Kasumi-1 (cell line): Measurements from ENCODE around the gene KLC4.
"Not testable (repeated sequence)": the region's sequence is repeated elsewhere in the genome, so short reads cannot be mapped to it uniquely, and the experiment has no call there.

Experiments
- DNase-seq, 2 experiments: peaks; one replicate each; lab custom pipeline; 2025; lab: John Stamatoyannopoulos, UW

The KLC4 gene

DNA sequence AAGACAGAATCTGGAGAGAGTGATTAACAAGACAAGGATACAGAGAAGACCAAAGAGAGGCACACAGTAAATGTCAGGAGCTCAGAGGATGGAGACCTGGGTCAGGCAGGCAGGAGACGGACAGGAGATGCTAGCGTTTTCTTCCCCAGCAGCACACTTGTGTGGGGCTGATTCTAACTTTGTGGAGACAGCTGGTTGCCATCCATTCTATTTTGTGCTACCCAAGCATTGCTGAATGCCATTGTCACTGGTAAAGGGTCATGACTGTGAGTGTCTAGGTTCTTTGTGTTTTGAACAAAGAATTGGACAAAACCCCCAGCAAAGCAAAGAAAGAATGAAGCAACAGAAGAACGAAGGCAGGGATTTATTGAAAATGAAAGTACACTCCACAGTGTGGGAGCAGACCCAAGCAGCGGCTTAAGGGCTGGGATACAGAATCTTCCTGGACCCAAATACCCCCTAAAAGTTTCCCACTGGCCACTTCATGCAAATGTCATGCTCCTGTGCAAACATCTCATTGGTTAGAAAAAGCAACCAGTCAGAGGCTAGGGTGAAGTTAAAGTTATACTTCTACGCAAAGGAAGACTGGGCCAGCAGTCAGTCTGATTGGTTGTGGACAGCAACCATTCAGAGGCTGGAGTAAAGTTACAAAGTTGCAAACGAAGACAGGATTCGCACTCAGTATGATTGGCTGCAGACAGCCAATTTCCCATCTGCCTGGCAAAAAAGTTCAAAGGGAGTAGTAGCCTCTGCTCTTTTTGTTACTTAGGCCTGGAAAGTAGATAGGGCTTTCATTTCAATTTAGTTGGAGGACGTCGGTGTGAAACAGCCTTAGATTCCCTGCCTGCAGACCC lies 34.2 kb downstream of the KLC4 start:
- DNase-seq: no peak

DNA sequence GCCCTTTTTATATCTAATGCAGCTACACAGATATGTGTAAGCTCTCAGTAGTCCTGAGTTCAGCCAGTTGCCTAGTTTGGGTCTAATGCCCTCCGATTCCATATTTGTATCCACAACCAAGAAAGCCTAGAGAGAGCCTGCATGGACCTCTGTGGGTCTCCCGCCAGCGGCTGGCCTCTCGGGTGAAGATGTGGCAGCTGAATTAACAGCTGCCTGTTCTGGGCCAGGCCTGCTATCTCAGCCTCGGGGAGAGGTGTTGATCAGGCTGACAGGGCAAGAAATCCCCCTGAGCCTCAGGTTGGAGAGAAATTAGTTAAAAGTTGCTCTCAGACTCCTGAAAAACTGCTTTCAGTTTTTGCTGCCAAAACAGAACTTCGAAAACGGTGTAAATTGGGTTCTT lies 36.5 kb downstream of the KLC4 start:
- DNase-seq: no peak

DNA sequence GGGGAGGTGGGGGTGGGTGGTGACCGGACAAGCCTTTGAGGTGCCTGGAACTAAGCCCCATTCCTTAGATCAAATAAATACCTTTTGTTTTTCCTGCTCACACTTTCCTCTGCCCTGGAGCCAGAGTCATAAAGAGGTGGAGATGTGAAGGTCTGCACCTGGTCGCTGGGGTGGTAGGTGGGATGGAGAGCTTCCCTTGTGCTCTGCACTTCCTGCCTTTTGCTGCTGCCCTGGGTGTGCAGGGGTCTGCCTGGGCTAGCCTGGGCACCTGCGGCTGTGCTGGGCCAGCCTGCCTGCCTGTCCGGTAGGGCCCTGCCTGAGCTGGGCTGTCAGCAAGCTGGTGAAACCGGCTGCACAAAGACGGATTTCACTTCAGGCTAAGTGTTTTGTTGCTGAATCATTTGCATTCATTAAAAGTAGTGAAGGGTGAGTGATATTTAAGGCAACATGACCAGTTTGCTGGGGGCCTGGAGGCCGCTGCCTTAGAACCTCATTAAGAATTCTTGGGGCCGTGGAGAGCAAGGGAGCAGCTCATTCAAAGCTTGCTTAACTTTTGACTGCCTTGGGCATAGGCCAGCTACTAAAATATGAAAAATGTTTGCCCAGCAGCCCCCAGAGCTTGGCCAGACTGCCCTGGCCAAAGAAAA lies 37.1 kb downstream of the KLC4 start:
- DNase-seq: no peak

DNA sequence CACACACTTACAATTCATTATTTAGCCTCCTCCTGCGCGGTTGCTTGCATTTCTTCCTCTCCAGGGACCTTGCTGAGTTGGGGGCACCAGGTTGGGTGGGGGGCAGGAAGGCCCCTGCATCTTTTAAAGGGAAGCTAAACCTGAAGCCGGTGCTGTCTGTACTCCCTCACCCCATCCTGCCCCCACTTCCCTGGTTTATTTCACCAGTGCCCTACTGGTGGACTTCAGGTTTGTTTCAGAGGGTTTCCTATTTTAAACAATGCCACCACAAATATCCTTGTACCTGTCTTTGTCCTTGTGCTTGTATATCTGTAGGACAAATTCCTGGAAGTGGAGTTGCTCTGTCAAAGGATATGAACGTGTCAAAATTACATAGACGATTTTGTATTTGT lies 37.7 kb downstream of the KLC4 start:
- no peak for DNase-seq

DNA sequence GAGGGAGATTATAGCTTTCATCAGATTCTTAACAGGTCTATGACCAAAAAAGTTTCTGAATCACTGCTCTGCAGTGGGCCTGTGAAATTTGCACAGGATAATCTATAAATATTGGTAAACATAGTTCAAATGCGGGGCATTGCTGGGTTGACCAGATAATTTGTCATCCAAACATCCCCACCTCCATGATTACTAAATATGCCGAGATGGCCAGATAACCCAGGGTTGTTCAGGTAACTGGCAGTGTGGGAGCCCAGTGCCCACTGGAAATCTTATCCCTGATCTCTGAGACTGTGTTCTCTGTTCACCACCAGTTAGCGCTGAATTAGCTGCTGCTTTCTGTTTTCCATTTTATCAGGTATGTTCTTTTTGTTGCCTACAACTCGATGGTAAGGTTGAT lies 38.1 kb downstream of the KLC4 start:
- no peak for DNase-seq

DNA sequence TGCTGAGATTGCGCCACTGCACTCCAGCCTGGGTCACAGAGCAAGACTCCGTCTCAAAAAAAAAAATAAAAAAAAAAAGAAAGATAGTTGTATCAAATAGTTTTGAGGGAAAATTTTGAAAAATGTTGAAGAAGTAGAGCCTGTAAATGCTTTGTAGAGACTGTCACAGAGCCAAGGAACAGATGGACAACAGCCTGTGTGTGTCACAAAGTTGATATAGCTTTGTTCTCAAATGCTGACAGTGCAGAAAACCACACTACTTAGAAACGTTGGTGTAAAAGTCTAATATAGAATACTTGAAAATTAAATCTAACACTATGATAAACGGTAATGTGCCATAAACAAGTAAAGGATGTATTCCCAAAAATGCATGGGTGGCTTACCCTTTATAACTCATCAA lies 42.1 kb downstream of the KLC4 start:
- no peak for DNase-seq

DNA sequence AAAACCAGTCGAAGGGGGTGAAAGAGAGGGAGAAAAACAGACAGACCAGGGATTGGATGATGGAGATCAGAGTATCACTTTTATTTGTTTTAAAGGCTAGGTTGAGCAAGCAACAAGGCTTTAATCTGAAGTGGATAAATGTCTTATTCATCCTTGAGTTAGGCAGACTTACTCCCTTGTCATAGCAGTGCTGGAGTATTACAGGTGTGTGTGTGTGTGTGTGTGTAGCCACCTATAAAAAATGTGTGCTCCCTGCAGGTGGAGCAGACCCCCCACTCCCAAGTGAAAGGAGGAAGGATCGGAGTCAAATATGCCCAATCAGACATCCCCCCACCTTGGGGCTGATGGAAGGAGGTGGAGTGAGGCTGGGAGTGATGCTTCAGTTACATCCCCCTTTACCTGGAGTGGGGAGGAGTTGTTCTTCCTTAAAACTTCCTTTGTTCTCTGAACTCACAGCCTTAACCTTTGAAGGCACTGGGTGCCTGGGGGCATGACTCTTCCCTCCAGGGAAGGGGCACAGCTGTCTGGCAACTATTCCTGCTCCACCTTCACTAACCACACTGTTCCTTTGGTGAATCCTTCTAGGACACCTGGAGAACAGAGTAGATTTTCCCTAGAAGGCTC lies 43.9 kb downstream of the KLC4 start:
- DNase-seq: no peak

DNA sequence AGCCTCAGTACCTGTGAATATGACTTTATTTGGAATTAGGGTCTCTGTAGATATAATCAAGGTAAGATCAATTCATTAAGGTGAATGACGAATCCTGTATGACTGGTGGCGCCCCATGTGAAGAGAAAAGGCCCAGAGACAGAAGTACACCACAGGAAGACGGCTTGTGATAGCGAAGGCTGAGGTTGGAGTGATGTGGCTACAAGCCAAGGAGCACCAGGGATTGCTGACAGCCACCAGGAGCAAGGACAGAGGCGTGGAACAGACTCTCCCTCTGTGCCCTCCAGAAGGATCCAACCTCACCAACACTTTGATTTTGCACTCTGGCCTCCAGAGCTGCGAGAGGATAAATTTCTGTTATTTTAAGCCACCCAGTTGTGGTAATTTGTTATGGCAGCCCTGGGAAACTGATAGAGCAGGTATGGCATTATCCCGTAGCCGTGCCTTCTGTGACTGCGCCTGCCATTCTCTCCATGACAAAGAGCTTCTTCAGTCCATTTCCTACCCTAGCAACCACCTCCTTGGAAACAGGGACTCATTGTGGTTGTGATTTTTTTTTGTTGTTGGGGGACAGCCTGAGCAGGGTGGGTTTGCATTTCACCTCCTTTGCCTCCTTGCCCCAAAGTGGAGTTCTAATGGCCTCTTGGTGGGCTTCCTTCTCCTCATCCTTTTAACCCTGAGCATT lies 46.2 kb downstream of the KLC4 start:
- DNase-seq: no peak

DNA sequence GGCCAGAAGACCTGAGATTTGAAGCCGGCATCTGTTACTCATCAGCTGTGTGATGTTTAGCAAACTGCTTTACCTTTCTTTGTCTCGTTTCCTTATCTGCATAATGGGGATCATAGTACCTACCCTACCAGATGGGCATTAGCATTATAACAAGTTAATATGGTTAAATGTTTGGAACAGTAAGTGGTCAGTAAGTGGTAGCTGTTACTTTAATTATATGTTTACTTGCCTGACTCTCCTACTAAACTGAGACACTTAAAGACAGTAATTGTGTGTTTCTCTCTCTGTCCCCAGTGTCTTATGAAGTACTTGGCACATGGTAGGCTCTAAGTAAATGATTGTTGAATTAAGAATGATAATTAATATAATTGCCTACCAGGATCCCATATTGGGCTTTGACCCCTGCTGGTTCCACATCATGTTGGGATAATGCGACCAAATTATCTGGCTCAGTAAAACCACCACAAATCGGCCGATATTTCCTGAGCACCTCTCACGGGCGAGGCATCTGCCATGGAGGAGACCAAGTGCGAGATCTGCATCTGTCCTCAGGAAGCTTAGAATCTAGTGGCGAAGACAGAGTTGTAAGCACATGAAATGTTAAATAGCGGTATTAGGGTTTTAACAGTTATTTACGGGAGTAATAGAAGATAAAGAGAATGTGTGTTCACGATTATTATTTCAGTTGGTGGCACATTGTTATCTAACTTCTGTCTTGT lies 48.1 kb downstream of the KLC4 start:
- DNase-seq: no peak

DNA sequence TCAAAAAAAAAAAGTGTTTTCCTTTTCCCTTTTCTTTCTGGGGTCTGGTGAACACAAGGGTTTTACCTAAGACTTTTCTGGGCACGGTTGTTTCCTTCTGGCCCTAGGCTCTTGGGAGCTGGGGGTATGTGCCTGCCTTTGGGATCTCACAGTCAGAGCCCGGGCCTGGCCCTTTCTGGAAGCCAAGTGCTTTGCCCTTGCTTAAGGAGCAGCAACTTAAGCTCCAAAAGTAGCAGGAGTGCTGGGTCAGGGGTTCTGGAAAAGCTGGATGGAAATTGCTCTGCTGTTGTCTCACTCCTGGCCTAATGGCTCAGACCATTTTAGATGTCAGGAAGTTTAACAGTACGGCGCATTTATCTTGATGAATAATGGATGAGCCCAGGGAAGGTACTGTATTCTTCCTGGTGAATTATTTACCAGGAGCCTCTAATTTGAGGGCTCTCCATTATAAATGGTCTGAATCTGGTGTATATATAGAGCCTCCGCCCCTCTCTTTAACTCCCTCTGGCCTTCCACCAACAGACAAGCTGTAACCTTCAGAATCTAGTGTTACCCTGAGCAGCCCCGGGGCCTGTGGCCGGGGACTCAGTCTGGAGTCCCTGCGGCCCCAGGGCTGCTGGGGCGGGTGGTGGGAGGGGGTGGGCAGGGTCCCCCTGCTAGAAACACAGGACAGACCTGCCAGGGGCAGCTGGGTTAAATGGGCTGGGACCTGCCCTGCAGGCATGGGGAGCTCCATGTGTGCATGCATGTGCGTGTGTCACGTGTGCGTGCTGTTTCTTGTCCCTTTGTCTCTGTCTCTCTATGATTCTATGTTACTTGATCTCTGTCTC lies 54.2 kb downstream of the KLC4 start:
- no peak for DNase-seq

DNA sequence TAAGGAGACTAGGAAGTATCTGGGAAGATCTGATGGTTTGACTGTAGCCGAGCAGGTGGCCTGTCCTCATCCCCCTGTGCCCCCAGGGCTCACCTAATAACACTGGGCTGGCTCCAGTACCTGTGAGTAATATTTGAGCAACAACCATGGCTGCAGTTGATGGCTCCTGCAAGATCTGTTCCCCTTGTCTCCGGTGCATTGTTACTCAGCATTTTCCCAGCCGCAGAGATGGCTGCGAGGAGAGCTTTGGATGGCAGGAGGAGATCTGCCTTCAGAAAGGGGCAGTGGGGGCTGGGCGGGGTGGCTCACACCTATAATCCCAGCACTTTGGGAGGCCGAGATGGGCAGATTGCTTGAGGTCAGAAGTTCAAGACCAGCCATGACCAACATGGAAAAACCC lies 55.9 kb downstream of the KLC4 start:
- DNase-seq: no peak

DNA sequence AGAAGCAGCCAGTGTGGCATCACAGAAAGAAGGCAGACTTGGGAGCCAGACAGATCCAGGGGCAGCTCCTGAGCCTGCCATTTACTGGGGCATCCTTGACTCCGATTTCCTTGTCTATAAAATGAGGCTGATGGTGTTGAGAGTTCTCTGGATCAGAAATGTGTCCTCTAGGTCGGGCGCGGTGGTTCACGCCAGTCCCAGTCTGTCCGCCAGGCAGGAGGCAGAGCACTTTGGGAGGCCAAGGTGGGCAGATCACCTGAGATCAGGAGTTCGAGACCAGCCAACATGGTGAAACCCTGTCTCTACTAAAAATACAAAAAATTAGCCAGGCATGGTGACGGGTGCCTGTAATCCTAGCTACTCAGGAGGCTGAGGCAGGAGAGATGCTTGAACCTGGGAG lies 58.0 kb downstream of the KLC4 start:
- not testable (repeated sequence) for DNase-seq

DNA sequence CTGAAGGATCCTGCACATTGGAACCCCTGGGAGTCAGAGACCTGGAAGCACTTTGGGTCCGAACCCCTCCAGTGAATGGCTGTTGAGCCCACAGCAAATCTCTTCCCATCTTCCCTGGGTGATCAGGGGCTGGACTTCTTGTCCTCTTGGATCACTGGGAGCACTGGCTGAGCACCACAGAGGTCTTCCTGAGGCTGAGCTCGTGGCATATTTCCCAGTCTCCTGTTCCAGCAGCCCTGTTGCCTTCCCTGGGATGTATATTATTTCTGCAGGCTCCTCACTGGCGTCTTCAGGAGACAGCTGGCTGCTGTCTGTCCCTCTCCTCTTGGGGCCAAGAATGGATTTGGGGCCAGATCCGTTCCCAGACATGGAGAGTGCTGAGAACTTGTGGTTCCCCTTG lies 60.1 kb downstream of the KLC4 start:
- DNase-seq: no peak

DNA sequence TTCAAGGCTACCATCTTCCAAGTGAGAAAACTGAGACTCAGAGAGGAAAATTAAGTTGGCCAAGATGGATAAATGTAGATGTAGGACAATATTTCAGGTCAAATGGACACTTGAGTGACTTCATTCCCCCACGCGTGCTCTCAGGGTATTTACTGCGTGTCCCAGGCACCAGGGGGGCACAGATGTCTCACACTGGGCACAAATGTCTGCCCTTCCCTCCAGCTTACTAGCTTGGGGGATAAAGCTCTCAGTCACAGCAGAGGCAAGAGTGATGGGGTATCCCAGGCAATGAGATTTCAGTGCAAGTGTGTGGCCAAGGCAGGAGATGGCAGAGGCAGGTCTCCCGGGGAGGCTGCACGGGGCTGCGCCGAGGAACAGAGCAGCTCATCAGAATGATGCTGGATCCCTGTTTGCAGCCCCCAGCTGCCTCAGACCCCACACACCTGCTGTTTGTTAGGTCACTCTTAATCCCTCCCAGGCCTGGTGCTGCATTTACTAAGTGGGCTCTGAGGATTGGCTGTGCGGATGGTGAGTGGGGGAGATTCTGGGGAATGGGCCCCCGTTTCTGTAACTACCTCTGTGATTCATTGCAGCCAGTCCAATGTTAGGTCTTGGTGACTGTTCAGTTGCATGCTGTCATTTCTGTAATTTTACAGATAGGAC lies 60.8 kb downstream of the KLC4 start:
- DNase-seq: no peak

DNA sequence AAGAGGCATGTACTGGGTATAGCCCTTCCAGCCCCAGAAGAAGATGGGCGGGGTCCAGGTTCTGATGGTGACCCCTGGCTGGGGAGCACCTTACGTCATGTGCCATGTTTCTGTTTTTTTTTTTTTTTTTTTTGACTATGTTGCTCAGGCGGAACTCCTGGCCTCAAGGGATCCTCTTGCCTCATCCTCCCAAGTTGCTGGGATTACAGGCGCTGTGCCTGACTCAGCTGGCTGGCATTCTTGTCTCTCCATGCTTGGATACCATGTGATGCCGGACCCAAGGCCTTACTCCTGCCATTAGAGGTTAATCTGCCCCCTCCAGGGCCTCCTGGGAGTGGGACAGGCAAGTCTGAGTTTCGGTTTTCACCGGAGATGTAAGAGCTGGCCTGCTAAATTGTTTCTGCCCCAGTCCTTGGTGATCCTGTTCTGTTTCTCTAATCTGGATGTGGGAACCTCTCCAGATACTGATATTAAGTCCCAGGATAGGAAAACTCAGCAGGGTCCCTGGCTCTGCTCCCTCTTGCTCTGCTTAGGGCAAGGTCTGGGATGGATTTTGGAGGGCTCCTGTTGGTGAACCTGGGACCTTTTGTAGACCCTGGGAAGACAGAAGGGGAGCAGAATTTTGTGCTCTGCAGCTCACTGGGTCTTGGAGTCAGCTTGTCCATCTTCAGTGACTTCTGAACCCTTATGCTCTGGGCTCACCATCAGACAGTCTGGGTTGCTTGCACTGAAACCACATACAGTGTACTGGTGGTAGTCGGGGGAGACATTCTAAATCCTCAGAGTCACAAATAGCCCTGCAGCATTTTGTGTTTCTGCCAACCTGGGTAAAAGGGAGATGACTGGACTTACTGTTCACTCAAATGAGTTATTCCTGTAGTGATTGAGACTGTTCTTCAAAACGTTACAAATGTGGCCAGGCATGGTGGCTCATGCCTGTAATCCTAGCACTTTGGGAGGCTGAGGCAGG lies 61.8 kb downstream of the KLC4 start:
- DNase-seq: no peak

DNA sequence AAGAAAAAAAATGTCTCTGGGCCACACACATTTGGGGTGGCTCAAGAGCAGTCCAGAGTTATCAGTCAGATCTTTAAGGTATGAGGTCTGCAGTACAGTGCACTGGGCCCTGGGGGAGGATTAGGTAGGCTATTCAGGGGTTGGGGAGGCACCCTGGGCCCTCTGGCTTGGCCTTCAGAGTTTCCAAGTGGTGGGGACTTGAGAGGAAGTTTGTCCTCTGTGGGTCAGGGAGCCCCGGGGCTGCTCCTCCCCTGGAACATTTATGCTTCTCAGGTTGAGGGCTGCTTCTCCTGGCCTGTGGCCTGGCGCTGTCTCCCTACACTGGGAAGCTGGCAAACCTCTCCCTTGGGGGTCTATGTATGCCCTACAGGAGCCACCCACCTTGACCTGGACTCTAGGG lies 62.7 kb downstream of the KLC4 start:
- no peak for DNase-seq

DNA sequence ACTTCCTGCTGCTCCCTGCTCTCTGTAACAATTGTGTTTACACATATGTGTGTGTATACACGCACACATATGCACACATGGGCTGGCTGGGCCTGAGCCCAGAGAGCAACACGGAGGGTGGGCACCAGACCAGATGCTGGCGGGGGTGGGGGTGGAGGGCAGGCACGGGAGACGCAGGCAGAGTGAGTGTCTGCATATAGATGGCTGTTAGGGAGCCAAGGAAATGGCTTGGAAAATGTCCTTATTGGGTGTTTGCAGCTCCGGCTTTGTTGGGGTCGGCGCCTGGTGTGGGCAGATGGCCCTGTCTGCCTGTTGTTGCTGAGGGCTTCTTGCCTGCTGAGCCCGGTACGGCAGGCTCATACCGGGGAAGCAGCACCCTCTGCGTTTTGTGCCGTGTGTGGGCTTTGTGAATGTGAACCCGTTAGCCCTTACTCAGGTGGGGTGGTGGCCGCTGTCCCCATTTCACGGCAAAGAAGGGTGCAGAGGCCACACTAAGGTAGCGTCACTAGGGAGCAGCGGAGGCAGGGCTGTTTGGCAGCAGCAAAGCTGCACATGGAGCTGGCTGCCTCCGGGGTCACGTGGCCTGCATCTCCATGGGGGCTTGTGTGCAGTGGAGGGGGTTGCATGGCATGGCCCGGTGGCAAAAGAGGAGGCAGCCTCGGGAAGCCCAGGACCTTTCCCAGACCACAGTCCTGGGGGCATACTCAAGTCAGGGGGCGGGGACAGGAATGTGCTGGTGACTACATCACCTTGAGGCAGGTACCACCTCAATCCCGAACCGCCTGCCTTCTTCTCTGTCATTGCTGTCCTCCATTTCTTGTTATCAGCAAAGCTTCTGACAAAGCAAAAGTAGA lies 64.3 kb downstream of the KLC4 start:
- no peak for DNase-seq

DNA sequence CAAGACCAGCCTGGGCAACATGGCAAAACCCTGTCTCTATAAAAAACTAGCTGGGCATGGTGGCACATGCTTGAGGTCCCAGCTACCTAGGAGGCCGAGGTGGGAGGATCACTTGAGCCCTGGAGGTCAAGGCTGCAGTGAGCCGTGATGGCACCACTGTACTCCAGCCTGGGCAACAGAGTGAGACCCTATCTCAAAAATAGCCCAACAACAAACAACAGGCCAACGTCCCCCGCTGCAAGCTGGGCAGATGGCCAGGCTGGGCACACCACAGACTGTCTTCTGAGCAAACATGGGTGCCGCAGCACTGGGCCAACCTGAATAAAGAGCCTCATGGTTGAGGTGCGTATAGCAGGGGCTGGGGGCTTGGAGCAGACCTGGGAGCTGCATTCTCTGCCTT lies 65.0 kb downstream of the KLC4 start:
- DNase-seq: no peak
